ENCODE data around the gene OR1L4.

The OR1L4 gene, protein sequence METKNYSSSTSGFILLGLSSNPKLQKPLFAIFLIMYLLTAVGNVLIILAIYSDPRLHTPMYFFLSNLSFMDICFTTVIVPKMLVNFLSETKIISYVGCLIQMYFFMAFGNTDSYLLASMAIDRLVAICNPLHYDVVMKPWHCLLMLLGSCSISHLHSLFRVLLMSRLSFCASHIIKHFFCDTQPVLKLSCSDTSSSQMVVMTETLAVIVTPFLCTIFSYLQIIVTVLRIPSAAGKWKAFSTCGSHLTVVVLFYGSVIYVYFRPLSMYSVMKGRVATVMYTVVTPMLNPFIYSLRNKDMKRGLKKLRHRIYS

DNA sequence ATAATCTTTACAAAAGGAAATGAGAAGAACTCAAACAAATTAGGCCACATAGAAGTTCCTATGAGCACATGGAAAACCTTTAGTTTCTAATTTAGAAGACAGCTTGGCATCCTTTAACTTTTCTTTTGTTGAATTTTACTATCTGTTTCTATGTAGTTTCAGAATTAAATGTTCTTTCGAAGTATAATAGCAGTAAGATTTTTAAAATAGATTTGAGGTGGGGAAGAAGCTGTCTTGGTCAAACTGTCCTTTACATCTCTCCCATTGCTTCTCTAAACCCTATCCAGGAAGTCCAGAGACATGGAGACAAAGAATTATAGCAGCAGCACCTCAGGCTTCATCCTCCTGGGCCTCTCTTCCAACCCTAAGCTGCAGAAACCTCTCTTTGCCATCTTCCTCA lies at the start of gene OR1L4:
OR1L4 (plus strand) TSS at position 301 of the 400 bp plus-strand sequence; CDS start at position 301, 0 bp downstream.
- no peak for DNase-seq

DNA sequence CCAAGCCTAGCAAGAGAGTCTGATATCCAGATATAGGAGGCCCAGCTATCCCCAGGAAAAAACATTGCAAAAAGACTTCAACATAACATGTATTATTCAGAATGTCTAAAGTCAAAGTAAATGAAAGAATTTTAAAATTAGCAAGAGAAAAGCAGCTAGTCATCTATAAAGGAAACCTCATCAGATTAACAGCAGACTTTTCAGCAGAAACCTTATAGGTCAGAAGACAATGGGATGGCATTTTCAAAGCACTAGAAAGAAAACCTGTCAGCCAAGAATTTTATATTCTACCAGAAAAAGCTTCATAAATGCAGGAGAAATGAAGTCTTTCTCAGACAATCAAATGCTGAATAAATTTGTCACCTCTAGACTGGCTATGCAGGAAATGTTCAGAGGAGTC lies 38.9 kb upstream of the OR1L4 start:
- no peak for DNase-seq

DNA sequence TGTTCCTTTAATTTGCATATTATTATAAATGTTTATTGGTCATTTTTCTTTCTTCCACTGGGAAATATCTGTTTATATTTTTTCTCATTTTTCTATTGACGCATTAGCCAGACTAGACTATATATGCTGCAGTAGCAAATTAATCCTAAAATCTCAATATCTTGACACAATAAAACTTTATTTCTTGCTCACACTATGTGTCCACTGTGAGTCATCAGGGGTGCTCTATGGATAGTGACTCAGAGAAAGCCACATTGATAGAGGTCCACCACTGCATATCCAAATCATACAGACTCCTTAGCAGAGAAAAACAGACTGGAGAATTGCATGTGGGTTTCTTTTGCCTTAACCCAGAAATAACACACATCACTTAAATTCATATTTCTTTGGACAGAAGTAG lies 28.1 kb upstream of the OR1L4 start:
- no peak for DNase-seq

DNA sequence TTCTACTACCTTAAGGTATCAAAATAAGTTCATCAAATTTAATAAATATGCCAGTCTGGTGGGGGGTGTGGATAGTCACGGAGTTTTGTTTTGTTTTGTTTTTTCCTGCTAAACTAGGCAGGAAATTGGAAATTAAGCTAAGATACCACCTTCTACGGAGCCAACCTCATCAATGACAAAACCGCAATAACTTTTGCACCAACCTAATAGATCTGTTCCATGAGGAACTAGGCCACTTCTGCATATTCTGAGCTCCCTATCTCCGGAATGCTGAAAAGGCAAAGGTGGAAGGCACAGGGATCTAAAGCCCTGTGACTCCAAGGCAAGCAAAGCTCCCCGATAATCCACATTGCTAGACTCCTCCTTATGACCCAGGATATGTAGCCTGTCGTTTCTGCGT lies 5.8 kb upstream of the OR1L4 start:
- DNase-seq = no peak

DNA sequence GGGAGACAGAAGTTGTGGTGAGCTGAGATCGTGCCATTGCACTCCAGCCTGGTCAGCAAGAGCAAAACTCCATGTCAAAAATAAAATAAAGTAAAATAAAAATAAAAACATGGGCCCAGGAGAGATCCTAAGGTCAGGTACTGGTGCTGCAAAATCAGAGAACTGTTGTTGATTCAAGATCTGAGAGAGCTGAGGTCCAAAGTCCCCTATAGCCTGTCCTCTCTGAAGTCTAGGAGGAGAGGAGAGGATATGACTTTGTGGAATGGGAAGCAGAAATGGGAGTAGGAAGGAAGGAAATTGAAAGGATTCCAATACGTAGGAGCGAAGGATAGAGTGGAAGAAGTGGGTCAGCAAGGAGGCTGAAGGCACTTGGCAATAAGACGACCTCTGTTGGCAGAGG lies 4.6 kb upstream of the OR1L4 start:
- no peak for DNase-seq

DNA sequence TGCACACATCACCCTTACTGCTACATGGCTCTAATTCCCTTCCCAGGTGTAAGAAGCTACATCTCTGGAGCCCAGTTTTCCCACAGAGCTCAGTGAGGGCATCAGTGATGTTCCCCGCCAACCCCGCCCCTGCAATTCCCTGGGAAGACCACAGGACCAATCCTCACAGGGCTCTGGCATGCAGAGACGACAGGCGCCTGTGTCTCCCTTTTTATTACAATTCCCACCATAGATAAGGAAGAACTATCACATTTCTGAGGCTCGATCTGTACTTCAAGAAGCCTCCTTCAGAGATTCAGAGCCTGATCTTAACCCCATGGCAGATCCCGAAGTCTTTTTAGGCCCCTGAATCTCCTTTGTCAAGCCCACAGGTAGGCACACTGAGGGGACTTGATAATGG lies 18.2 kb downstream of the OR1L4 start, which contains the start of gene OR1L6:
OR1L6 (plus strand) TSS at position 301 of the 400 bp plus-strand sequence. CDS start 7,545 bp downstream, outside the sequence.
- DNase-seq = no peak

DNA sequence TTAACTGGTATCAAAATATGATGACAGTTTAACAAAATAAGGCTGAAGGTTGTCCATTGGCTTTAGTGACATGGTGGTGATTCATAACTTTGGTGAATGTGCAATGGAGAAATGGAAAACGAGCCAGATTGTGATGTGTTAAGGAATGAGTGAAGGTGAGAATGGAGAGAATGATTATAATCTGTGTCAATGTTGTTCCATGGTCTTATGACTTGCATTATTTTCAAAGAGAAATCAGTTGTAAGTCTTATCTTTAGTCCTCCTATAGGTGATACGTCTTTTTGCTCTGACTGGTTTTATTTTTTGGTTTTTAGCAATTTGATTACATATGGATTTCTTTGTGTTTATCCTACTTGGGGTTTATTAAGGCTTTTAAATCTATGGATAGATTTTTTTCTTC lies 31.0 kb downstream of the OR1L4 start:
- no peak for DNase-seq

DNA sequence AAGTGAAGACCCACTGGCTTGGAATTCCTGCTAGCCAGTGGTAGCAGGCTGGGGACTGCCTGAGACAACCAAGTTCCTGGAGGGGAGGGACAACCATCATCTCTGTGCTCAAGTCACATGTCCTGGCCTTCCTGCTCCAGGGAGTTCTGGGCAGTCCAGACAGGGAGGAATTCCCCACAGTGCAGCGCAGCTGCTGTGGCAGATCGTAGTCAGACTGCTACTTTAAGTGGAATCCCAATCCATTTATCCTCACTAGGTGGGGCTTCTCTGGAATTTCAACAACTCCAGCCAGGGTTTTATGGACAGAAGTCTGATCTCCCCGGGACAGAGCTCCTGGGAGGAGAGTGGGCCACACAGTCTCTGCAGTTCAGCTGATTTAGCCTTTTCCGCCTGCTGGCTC lies 44.0 kb downstream of the OR1L4 start:
- no peak for DNase-seq

Measured in SIG-M5 (cell line).